GM23248 (cell line): ENCODE measurements around the gene GSTT4.

Experiments
- EZH2 ChIP-seq: fragments of 200-600 bp; sonication (generic); IDR thresholded peaks from 2 replicates; pipeline ENCODE4 v1.6.1; 2018; ENCODE audit warnings: antibody characterized with exemption, mild to moderate bottlenecking; ENCODE audit not compliant: insufficient read depth, poor library complexity, severe bottlenecking
- EZH2phosphoT487 ChIP-seq: fragments of 200-600 bp; sonication (generic); IDR thresholded peaks from 2 replicates; pipeline ENCODE4 v1.6.1; 2018; ENCODE audit warnings: antibody characterized with exemption, moderate library complexity, mild to moderate bottlenecking, low read depth; ENCODE audit not compliant: insufficient read depth

GRCh38 chr22:24046024-24046423, 40.8 kb upstream of the GSTT4 start:
- no peak for TF ChIP-seq EZH2
- no peak for TF ChIP-seq EZH2phosphoT487
